Esophagus squamous epithelium (tissue), 4 donors: ENCODE measurements around the gene TRAM2.

ENCODE experiments used
- CTCF ChIP-seq, 6 experiments: fragments of 450-650 bp in 4 of 6; fragments of 200-600 bp in 2 of 6; sonication (generic) in 2 of 6; IDR thresholded peaks; one replicate each; pipeline ENCODE4 v1.5.1; 2016 to 2019; ENCODE audit warnings: antibody characterized with exemption in 6 of 6, mild to moderate bottlenecking in 4 of 6, moderate library complexity in 4 of 6
- POLR2A ChIP-seq, 4 donors: fragments of 450-650 bp; IDR thresholded peaks; one replicate each; pipeline ENCODE4 v1.6.1; 2017; ENCODE audit warnings: antibody characterized with exemption in 4 of 4, mild to moderate bottlenecking in 4 of 4, moderate library complexity in 3 of 4

- TF ChIP-seq CTCF (IDR thresholded peaks at IDR 0.05) (no peak), POLR2A (IDR thresholded peaks at IDR 0.05) (no peak)
These were observed 30.7 kb downstream of the TRAM2 start for GRCh38 chr6:52546192-52546591.
